Nephron progenitor cell (in vitro differentiated cells): ENCODE results near the gene RPLP2.

Experiments used
- DNase-seq: peaks from one replicate; pipeline ENCODE4 v3.0.0; 2021
- H3K27ac Mint-ChIP-seq: 2 replicates; pipeline ENCODE4 v1.8.0; 2021; ENCODE audit warnings: mild to moderate bottlenecking, moderate library complexity, mixed read lengths
- H3K27me3 Mint-ChIP-seq: 2 replicates; pipeline ENCODE4 v1.8.0; 2021; ENCODE audit warnings: mild to moderate bottlenecking, low read depth, mixed read lengths; ENCODE audit not compliant: poor library complexity
- H3K36me3 Mint-ChIP-seq: 2 replicates; pipeline ENCODE4 v1.8.0; 2021; ENCODE audit warnings: low read depth, mixed read lengths
- H3K4me1 Mint-ChIP-seq: 2 replicates; pipeline ENCODE4 v1.8.0; 2021; ENCODE audit warnings: mixed read lengths
- H3K4me3 Mint-ChIP-seq: 2 replicates; pipeline ENCODE4 v1.8.0; 2021; ENCODE audit warnings: mild to moderate bottlenecking, moderate library complexity, mixed read lengths
- H3K9me3 Mint-ChIP-seq: 2 replicates; pipeline ENCODE4 v1.8.0; 2021; ENCODE audit warnings: mild to moderate bottlenecking, moderate library complexity, mixed read lengths
- CTCF ChIP-seq: fragments of 200-600 bp; sonication (generic); IDR thresholded peaks from 2 replicates; pipeline ENCODE4 v1.5.0; 2021; ENCODE audit warnings: antibody characterized with exemption

RPLP2 gene

GRCh38 chr11:763549-764321 is 46.0 kb upstream of the RPLP2 start:
- no peak for DNase-seq
- no peak for TF ChIP-seq CTCF
- H3K36me3 Mint-ChIP-seq = peaks cover 36% of the 10 kb centered on the region
- no peaks in the 10 kb centered on the region for H3K4me1 Mint-ChIP-seq
- no peak overlapping the region for H3K27ac Mint-ChIP-seq
- H3K27me3 Mint-ChIP-seq = peaks cover 6% of the 10 kb centered on the region
- no peak overlapping the region for H3K4me3 Mint-ChIP-seq
- H3K9me3 Mint-ChIP-seq = no peaks in the 10 kb centered on the region

- Mint-ChIP-seq H3K27ac (no peak overlapping the region), H3K4me3 (no peak overlapping the region), H3K4me1 (no peaks in the 10 kb centered on the region), H3K36me3 (peaks cover 39% of the 10 kb centered on the region), H3K9me3 (no peaks in the 10 kb centered on the region), H3K27me3 (peaks cover 6% of the 10 kb centered on the region)
- TF ChIP-seq CTCF = no peak
- no peak for DNase-seq
Observed at GRCh38 chr11:764322-765024, 45.3 kb upstream of the RPLP2 start.

GRCh38 chr11:765025-765801 is 44.6 kb upstream of the RPLP2 start:
- no peaks in the 10 kb centered on the region for H3K9me3 Mint-ChIP-seq
- H3K4me1 Mint-ChIP-seq = no peaks in the 10 kb centered on the region
- H3K4me3 Mint-ChIP-seq = no peak overlapping the region
- peak; percentile 65 for DNase-seq
- peaks cover 41% of the 10 kb centered on the region for H3K36me3 Mint-ChIP-seq
- H3K27me3 Mint-ChIP-seq = peaks cover 6% of the 10 kb centered on the region
- peak; percentile 47 for TF ChIP-seq CTCF
- no peak overlapping the region for H3K27ac Mint-ChIP-seq

- Mint-ChIP-seq H3K4me1 (no peaks in the 10 kb centered on the region), H3K4me3 (no peak overlapping the region), H3K36me3 (peaks cover 40% of the 10 kb centered on the region), H3K27me3 (peaks cover 6% of the 10 kb centered on the region), H3K27ac (no peak overlapping the region), H3K9me3 (no peaks in the 10 kb centered on the region)
- DNase-seq = no peak
- no peak for TF ChIP-seq CTCF
Observed at GRCh38 chr11:765802-766091, 44.0 kb upstream of the RPLP2 start.

- Mint-ChIP-seq H3K27ac (peak overlapping the region; percentile 38), H3K4me1 (no peaks in the 10 kb centered on the region), H3K27me3 (peaks cover 3% of the 10 kb centered on the region), H3K4me3 (no peak overlapping the region), H3K9me3 (no peaks in the 10 kb centered on the region), H3K36me3 (peaks cover 39% of the 10 kb centered on the region)
- TF ChIP-seq CTCF = no peak
- DNase-seq = no peak
Observed at GRCh38 chr11:766106-766935, 43.4 kb upstream of the RPLP2 start.
